Measurements from ENCODE around the gene CCDC85B.

GRCh38 chr11:65862941-65863888 is 27.3 kb upstream of the CCDC85B start:
- TF ChIP-seq POLR2A (IDR thresholded peaks at IDR 0.05) (no peak), CTCF (IDR thresholded peaks at IDR 0.05) (no peak)

Measured in testis (tissue), 2 donors.